ENCODE results near the gene NKX2-3.

Gene NKX2-3

GRCh38 chr10:99540306-99540656, 7.5 kb downstream of the NKX2-3 start:
- TF ChIP-seq CTCF (IDR thresholded peaks at IDR 0.05; ENCODE audit: borderline replicate concordance, control extremely low read depth, extremely low read depth, insufficient read depth, missing control alignments): no peak
- no peak for DNase-seq (ENCODE audit: low spot score)
- in situ Hi-C loops (cut with MboI; ENCODE audit: low sequenced_read_pairs, unreplicated experiment): no loop called here

- in situ Hi-C loops (cut with MboI; ENCODE audit: low sequenced_read_pairs, unreplicated experiment): no loop called here
- TF ChIP-seq CTCF (IDR thresholded peaks at IDR 0.05; ENCODE audit: borderline replicate concordance, control extremely low read depth, extremely low read depth, insufficient read depth, missing control alignments): no peak
- DNase-seq (ENCODE audit: low spot score): no peak
Observed at GRCh38 chr10:99540657-99541531, 8.2 kb downstream of the NKX2-3 start.

DNA sequence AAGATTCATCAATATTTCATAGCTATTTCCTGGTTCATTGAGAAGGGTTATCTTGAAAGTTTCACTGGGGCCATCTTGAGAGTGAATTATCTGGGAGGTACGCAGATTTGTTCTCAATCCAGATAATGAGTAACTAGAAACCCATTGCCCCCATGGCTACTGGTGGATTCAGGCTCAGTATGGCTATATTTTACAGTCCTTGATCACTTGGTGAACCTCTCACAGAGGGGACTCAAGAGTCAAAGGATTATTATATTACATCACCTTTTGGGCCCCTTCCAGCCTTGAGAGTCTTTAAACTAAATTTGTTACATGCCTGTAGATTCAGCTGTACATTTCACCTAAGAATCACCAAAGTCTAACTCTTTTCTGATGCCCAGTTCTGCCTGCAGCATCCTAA, 11.6 kb downstream of the NKX2-3 start:
- in situ Hi-C loops (cut with MboI; ENCODE audit: low sequenced_read_pairs, unreplicated experiment): no loop called here
- no peak for DNase-seq (ENCODE audit: low spot score)
- TF ChIP-seq CTCF (IDR thresholded peaks at IDR 0.05; ENCODE audit: borderline replicate concordance, control extremely low read depth, extremely low read depth, insufficient read depth, missing control alignments): no peak

DNA sequence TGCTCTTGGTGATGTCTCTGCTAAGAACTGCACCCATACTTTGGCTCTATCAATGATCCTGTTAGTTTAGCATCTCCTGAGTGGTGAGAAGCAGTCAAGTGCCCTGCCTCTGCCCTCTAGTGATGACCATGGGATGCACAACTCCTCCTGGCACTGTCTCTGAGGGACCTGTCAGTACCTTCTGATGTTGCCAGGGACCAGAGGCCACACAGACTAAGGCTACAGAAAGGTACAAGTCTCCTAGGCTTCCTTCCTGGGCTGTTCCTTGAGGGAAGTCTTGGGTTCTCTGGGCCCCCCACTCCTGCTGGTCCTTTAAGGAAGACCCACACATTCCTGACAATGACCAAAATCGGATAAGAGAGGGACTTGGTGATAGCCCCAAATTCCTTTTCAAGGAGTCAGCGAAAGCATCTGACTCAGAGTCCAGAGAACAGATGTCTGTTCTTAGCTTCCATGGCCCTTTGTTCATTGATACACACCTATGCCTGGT, 15.3 kb downstream of the NKX2-3 start:
- peak; percentile 43 for DNase-seq (ENCODE audit: low spot score)
- no peak for TF ChIP-seq CTCF (IDR thresholded peaks at IDR 0.05; ENCODE audit: borderline replicate concordance, control extremely low read depth, extremely low read depth, insufficient read depth, missing control alignments)
- in situ Hi-C loops (cut with MboI; ENCODE audit: low sequenced_read_pairs, unreplicated experiment): no loop called here

DNA sequence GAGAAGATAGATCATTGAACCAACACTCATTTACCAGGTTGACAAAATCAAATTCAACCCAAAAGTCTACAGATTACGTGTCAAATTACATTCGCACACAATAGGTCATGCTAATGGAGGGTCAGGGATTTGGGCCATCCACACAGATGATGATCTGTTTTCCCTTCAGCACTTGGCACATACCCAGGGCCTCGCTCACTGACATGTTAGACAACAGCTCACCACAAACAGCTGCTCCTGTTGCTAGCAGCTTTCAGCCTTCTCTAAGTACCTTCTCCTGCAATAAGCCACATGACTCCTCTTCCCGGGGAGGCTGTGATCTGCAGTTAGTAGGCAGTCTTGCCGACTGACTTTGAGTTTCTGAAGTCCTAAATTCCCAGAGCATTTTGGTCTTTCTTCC, 18.4 kb downstream of the NKX2-3 start:
- DNase-seq (ENCODE audit: low spot score): no peak
- in situ Hi-C loops (cut with MboI; ENCODE audit: low sequenced_read_pairs, unreplicated experiment): no loop called here
- no peak for TF ChIP-seq CTCF (IDR thresholded peaks at IDR 0.05; ENCODE audit: borderline replicate concordance, control extremely low read depth, extremely low read depth, insufficient read depth, missing control alignments)

- in situ Hi-C loops (cut with MboI; ENCODE audit: low sequenced_read_pairs, unreplicated experiment): no loop called here
- no peak for TF ChIP-seq CTCF (IDR thresholded peaks at IDR 0.05; ENCODE audit: borderline replicate concordance, control extremely low read depth, extremely low read depth, insufficient read depth, missing control alignments)
- no peak for DNase-seq (ENCODE audit: low spot score)
Observed at GRCh38 chr10:99551616-99552015, 18.9 kb downstream of the NKX2-3 start.
